Measurements from ENCODE around the gene RANGAP1.
"Not testable (repeated sequence)": the region's sequence is repeated elsewhere in the genome, so short reads cannot be mapped to it uniquely, and the experiment has no call there.

DNA sequence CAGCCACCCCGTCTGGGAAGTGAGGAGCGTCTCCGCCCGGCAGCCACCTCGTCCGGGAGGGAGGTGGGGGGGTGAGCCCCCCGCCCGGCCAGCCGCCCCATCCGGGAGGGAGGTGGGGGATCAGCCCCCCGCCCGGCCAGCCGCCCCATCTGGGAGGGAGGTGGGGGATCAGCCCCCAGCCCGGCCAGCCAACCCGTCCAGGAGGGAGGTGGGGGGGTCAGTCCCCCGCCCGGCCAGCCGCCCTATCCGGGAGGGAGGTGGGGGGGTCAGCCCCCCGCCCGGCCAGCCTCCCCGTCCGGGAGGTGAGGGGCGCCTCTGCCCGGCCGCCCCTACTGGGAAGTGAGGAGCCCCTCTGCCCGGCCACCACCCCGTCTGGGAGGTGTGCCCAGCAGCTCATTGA, 8.8 kb upstream of the RANGAP1 start:
- not testable (repeated sequence) for TF ChIP-seq CTCF, POLR2A (IDR thresholded peaks at IDR 0.05)
